Fibroblast of skin of left biceps (primary cell): ENCODE data around the gene HSD17B1.
"Not testable (repeated sequence)": the region's sequence is repeated elsewhere in the genome, so short reads cannot be mapped to it uniquely, and the experiment has no call there.

Experiments used
- DNase-seq, 2 experiments: peaks; one replicate each; pipeline ENCODE4 v3.0.0-alpha.2; 2013; ENCODE audit warnings: low read depth in 2 of 2

The HSD17B1 gene

GRCh38 chr17:42525221-42525620 is 27.5 kb upstream of the HSD17B1 start:
- DNase-seq: peak; percentile 85 to 86

GRCh38 chr17:42526031-42526444 is 26.7 kb upstream of the HSD17B1 start:
- DNase-seq: no peak

- DNase-seq: no peak
Measured at GRCh38 chr17:42527932-42528331, 24.8 kb upstream of the HSD17B1 start.

DNA sequence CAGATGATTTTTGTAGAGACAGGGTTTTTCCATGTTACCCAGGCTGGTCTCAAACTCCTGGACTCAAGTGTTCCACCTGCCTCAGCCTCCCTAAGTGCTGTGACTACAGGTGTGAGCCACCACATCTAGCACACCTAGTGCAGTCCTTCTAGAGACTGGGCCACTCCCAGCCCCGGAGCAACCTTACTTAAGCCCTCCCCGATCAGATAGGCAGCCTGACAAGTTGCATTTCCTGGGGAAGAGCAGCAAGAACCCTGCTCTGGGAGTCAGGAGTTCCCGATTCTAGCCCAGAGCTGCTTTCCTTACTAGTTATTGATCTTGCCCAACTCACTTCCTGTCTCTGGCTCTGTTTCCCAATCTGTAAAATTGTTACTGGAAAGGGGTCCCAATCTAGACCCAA is 23.7 kb upstream of the HSD17B1 start:
- no peak for DNase-seq

DNA sequence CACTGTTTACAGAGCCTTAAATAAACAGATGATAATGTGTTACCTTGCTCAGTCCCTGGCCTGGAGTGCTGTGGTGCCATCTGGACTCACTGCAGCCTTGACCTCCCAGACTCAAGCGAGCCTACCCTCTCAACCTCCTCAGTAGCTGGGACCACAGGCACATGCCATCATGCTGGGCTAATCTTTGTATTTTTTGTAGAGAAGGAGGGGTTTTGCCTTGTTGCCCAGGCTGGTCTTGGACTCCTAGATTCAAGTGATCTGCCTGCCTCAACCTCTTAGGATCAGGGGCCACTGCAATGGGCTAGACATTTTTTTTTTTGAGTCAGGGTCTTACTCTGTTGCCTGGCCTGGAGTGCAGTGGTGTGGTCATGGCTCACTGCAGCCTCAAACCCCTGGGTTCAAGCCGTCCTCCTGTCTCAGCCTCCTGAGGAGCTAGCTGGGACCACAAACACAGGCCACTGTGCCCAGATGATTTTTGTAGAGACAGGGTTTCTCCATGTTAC is 21.7 kb upstream of the HSD17B1 start:
- DNase-seq: no peak

GRCh38 chr17:42531455-42532354 is 21.0 kb upstream of the HSD17B1 start:
- no peak for DNase-seq

DNA sequence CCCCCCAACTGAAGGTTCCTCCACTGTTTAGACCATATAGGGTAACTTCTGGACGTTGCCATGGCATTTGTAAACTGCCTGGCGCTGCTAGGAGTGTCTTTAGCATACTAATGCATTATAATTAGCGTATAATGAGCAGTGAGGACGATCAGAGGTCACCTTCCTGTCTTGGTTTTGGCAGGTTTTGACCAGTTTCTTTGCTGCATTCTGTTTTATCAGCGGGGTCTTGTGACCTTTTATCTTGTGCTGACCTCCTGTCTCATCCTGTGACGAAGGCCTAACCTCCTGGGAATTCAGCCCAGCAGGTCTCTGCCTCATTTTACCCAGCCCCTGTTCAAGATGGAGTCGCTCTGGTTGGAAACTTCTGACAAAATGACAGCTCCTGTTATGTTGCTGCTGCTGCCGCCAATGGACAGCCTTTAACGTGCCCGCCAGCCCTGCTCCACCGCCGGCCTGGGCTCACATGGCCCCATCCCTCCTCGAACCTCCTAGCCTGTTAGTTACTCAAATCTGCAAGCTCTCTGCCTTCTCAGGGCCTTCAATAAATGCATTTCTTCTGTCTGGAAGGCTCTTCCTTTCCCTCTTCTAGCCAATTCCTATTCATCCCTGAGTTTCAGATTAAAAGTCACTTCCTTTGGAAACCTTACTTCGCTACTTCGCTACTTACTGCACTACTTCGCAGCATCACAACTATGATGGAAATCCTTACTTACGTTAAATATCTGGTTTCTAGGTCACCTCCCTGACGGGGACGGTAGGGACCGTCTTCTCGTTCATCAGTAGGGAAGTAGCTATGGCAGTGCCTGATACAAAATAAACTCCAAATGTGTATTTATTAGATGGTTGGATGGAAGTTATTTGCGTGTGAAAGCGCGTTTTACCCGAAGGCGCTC is 17.3 kb upstream of the HSD17B1 start:
- DNase-seq: no peak

GRCh38 chr17:42536048-42536371 is 16.7 kb upstream of the HSD17B1 start, which contains the start of gene NAGLU:
Gene NAGLU (plus strand): TSS chr17:42536241. CDS start chr17:42536273, 32 bp downstream.
- peak in 1 of 2 experiments; percentile 63 for DNase-seq

DNA sequence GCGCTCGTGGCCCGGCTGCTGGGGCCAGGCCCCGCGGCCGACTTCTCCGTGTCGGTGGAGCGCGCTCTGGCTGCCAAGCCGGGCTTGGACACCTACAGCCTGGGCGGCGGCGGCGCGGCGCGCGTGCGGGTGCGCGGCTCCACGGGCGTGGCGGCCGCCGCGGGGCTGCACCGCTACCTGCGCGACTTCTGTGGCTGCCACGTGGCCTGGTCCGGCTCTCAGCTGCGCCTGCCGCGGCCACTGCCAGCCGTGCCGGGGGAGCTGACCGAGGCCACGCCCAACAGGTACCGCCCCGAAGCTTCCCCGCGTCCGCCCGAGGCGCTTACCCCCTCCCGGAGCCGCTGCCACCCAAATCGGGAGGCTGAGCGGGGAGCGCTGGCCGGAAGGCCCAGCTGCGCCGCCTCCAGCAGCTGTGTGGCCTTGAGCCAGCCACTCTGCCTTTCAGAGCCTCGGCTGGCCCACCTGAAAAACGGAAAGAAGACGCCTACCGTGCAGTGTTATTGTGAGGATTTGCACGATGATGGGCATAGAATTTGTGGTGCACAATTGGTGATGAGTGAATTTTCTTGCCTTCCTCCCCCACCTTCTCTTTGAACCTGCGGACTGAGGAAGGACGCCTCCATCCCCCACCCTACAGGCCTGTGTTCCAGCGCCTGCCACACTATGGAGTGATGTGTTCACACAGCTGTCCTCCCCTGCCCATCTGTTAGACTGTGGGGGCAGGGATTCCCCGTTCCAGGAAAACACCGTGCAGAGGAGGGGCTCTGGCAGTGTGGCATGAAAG is 16.2 kb upstream of the HSD17B1 start:
- no peak for DNase-seq

DNA sequence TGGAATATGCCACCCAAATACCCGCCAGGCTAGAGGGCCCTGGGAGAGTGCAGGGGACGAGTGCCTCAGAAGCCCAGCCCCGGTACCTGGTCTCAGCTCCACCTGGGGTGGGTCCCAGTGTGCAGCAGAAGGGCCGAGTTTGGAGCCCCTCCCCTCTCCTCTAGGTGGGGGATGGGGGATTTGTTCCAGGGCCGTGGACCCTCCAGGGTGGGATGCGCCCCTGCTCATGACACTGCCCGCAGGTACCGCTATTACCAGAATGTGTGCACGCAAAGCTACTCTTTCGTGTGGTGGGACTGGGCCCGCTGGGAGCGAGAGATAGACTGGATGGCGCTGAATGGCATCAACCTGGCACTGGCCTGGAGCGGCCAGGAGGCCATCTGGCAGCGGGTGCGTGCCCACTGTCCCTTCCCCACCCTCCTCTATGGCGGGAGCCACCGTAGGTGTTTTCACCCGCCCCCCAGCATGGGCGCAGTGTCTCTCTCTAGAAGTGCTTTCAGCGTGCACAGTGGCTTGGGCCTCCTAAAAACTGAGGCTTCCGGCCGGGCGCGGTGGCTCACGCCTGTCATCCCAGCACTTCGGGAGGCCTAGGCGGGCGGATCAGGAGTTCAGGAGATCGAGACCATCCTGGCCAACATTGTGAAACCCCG is 15.4 kb upstream of the HSD17B1 start:
- no peak for DNase-seq

- DNase-seq: no peak
Measured at GRCh38 chr17:42537826-42538451, 14.8 kb upstream of the HSD17B1 start.

- no peak for DNase-seq
Measured at GRCh38 chr17:42538482-42538881, 14.2 kb upstream of the HSD17B1 start.

DNA sequence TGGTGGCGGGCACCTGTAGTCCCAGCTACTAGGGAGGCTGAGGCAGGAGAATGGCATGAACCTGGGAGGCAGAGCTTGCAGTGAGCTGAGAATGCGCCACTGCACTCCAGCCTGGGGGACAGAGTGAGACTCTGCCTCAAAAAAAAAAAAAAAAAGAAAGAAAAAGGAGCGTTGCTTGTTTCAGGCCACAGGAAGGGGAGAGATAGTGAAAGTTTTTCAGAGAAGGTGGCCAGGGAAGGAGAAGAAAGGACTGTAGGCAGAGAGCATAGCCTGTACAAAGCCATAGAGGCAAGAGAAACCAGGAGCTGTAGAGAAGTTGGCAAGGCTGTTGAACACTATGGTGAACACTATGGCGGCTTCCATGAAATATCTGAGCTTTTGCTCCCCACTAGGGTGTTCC is 12.2 kb upstream of the HSD17B1 start:
- DNase-seq: not testable (repeated sequence)

DNA sequence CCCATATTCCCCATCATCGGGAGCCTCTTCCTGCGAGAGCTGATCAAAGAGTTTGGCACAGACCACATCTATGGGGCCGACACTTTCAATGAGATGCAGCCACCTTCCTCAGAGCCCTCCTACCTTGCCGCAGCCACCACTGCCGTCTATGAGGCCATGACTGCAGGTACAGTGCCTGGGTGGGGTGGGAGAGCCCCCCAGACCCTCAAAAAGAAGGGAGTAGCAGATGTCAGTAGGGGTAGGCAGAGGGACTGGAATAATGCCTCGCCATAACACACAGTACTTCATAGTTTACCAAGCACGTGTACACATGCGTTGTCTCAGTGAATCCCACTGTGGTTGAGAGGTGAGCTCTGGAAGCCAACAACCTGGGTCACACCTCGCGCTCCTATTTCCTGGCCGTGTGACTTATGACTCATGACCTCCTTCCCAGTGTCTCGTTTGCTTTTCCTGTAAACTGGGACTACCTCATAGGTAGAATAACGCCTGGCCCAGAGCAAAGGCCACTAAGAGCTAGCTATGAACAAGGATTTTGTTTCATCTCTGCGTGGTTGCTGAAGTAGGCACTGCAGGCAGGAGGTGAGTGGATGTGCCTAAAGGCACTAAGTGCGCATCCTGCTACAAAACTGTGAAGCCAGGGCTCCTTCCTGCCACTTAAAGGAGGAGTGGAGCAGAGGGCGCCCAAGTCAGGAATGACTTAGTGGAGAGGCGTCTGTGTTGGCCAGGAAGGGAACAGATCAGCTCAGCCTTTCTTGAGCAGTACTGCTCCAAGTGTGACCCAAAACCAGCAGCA is 11.5 kb upstream of the HSD17B1 start:
- no peak for DNase-seq

- no peak for DNase-seq
Measured at GRCh38 chr17:42543190-42544079, 9.3 kb upstream of the HSD17B1 start.

DNA sequence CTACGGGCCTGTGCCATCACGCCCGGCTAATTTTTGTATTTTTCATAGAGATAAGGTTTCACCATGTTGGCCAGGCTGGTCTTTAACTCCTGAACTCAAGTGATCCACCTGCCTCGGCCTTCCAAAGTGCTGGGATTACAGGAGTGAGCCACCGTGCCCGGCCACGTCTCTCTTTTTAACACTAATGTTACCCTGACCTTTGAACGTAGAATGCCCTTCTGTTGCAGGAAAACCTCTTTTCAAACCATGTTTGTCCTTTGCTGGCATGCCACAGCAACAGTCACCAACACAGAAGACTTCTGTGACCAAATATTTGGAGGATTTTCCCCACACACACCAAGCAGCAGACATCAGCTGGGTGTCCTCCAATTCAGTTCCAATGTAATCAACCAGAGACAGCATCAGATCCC is 7.8 kb upstream of the HSD17B1 start:
- DNase-seq: no peak

DNA sequence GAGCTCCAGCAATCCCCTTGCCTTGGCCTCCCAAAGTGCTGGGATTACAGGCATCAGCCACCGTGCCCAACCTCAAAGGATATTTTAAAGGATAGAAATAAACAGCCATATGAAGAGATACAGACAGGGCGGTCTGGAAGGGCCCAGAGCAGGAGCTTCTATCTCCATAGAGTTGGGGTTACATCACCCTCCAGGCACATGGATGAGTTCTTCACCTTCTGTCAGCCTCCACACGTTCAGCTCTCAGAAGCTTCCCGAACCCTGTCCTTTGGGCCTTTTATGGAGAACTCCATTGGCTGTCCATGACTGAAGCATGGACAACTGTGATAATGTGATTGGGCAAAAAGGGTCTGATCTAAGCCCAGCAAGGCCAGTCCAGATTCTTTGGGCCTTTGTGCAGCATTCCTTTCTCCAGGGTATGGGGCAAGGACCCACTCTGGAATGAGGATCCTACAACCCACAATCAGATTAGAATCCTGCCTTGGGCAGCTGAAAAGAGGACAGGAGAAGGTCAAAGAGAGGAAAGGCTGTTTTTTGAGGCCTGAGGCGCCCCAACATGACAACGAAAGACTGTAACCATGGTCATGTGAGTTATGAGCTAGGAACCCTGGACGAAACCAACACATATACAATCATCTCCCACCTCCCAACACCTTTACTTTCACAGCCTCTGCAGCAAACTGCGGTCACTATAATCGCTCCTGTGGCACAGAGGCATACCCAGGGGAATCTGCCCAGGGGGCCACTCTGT is 6.8 kb upstream of the HSD17B1 start:
- not testable (repeated sequence) for DNase-seq

DNA sequence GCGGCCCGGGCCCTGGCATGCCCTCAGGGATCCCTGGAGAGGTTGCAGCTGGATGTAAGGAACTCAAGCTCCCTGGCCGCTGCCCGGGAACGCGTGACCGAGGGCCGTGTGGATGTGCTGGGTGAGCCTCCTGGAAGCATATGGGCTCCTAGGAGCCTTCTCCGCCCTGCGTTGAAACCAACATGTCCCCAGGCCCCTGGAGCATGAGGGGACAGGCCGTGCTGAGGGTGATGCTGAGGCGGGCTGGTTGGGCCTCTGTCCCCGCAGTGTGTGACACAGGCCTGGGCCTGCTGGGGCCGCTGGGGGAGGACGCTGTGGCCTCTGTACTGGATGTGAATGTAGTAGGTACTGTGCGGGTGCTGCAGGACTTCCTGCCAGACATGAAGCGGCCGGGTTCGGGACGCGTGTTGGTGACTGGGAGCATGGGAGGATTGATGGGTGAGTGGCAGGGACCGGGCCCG is 5.7 kb upstream of the HSD17B1 start:
- DNase-seq: no peak
